ENCODE results near the gene MRPS16. TPM values are rescaled to one million over a fixed set of nuclear protein-coding genes. Genes with fewer than 3 reads are reported as not detected.

MRPS16 gene
- polyA plus RNA-seq, 1 donor from 2014 or later = 80.6 TPM

- no peaks in the 10 kb centered on the region for H3K9me3 ChIP-seq (ENCODE audit: low read length)
- no peaks in the 10 kb centered on the region for H3K27me3 ChIP-seq (ENCODE audit: insufficient read depth, low read depth, low read length)
- H3K9me2 ChIP-seq (ENCODE audit: insufficient read depth, low read length) = no peaks in the 10 kb centered on the region
- no peak overlapping the region for H3K4me3 ChIP-seq (ENCODE audit: low read length)
- no peaks in the 10 kb centered on the region for H3K36me3 ChIP-seq (ENCODE audit: insufficient read depth, low read length)
- H3K4me2 ChIP-seq (ENCODE audit: low read length) = no peak overlapping the region
- no peaks in the 10 kb centered on the region for H4K20me1 ChIP-seq (ENCODE audit: insufficient read depth)
- no peak overlapping the region for H2AFZ ChIP-seq (ENCODE audit: low read depth, low read length)
- TF ChIP-seq CTCF (IDR thresholded peaks at IDR 0.05; ENCODE audit: poor library complexity, severe bottlenecking) (no peak), SMC3 (conservative IDR thresholded peaks at IDR 0.05; ENCODE audit: poor library complexity) (no peak), EZH2 (IDR thresholded peaks at IDR 0.05; ENCODE audit: borderline replicate concordance, insufficient read depth, low read length, poor library complexity, severe bottlenecking) (no peak), EP300 (conservative IDR thresholded peaks at IDR 0.05; ENCODE audit: poor library complexity, severe bottlenecking) (no peak), POLR2AphosphoS5 (IDR thresholded peaks at IDR 0.05) (no peak), REST (IDR thresholded peaks at IDR 0.05; ENCODE audit: borderline replicate concordance) (no peak), MXI1 (conservative IDR thresholded peaks at IDR 0.05; ENCODE audit: poor library complexity, severe bottlenecking) (no peak), RAD21 (conservative IDR thresholded peaks at IDR 0.05) (no peak), TAF1 (IDR thresholded peaks at IDR 0.05; ENCODE audit: low read depth) (no peak)
- no peak overlapping the region for H3K27ac ChIP-seq (ENCODE audit: low read length)
- no peaks in the 10 kb centered on the region for H3K79me2 ChIP-seq (replicated peaks; ENCODE audit: insufficient read depth, low read length)
- no peak overlapping the region for H3K9ac ChIP-seq (ENCODE audit: low read length)
- H3F3A ChIP-seq (ENCODE audit: insufficient read depth, low read length, poor library complexity, severe bottlenecking) = no peaks in the 10 kb centered on the region
Observed at GRCh38 chr10:73228247-73228646, 24.2 kb downstream of the MRPS16 start.

GRCh38 chr10:73226663-73227062 lies 25.8 kb downstream of the MRPS16 start:
- Histone ChIP-seq H4K20me1 (ENCODE audit: insufficient read depth) (no peaks in the 10 kb centered on the region), H3K9ac (ENCODE audit: low read length) (no peak overlapping the region), H3K36me3 (ENCODE audit: insufficient read depth, low read length) (no peaks in the 10 kb centered on the region), H3F3A (ENCODE audit: insufficient read depth, low read length, poor library complexity, severe bottlenecking) (no peaks in the 10 kb centered on the region), H3K4me2 (ENCODE audit: low read length) (no peak overlapping the region), H2AFZ (ENCODE audit: low read depth, low read length) (no peak overlapping the region), H3K9me3 (ENCODE audit: low read length) (no peaks in the 10 kb centered on the region), H3K79me2 (replicated peaks; ENCODE audit: insufficient read depth, low read length) (no peaks in the 10 kb centered on the region), H3K9me2 (ENCODE audit: insufficient read depth, low read length) (no peaks in the 10 kb centered on the region), H3K27ac (ENCODE audit: low read length) (no peak overlapping the region), H3K4me3 (ENCODE audit: low read length) (no peak overlapping the region), H3K27me3 (ENCODE audit: insufficient read depth, low read depth, low read length) (no peaks in the 10 kb centered on the region)
- TF ChIP-seq TAF1 (IDR thresholded peaks at IDR 0.05; ENCODE audit: low read depth) (no peak), POLR2AphosphoS5 (IDR thresholded peaks at IDR 0.05) (no peak), EP300 (conservative IDR thresholded peaks at IDR 0.05; ENCODE audit: poor library complexity, severe bottlenecking) (no peak), CTCF (IDR thresholded peaks at IDR 0.05; ENCODE audit: poor library complexity, severe bottlenecking) (no peak), SMC3 (conservative IDR thresholded peaks at IDR 0.05; ENCODE audit: poor library complexity) (no peak), REST (IDR thresholded peaks at IDR 0.05; ENCODE audit: borderline replicate concordance) (no peak), RAD21 (conservative IDR thresholded peaks at IDR 0.05) (no peak), MXI1 (conservative IDR thresholded peaks at IDR 0.05; ENCODE audit: poor library complexity, severe bottlenecking) (no peak), EZH2 (IDR thresholded peaks at IDR 0.05; ENCODE audit: borderline replicate concordance, insufficient read depth, low read length, poor library complexity, severe bottlenecking) (no peak)
